NOMO-1 treated with dmso at 0.1 percent for 144 hours (cell line): ENCODE data around the gene IFITM1.
"Not testable (repeated sequence)": the region's sequence is repeated elsewhere in the genome, so short reads cannot be mapped to it uniquely, and the experiment has no call there.

Source experiments
- DNase-seq: peaks from one replicate; lab custom pipeline; 2025; ENCODE audit not compliant: unreplicated experiment; lab: John Stamatoyannopoulos, UW

IFITM1 gene

DNA sequence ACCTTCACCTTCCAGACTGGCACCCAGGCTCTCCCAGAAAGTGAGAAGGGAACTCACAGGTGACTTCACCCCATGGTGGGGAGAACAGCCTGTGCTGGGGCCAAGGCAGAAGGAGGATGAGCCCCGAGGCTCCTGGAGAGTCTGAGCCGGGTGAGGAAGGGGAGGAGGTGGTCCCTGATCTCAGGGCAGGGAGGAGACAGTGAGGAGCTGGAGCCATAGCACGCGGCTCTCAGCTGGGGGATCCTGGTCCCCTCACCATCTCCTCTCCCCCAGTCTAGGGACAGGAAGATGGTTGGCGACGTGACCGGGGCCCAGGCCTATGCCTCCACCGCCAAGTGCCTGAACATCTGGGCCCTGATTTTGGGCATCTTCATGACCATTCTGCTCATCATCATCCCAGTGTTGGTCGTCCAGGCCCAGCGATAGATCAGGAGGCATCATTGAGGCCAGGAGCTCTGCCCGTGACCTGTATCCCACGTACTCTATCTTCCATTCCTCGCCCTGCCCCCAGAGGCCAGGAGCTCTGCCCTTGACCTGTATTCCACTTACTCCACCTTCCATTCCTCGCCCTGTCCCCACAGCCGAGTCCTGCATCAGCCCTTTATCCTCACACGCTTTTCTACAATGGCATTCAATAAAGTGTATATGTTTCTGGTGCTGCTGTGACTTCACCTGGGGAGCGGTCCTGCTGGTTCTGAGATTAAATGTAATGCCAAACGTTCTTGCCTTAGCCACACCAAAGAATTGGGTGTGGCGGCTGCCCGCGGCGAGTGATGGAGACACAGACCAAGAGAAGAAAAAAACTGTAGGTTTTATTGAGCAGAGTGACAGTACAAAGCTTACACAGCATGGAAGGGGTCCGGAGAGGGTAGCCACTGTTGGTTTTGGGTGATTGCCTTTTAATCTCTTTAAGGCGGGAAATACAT, 4.8 kb upstream of the IFITM1 start:
- DNase-seq = not testable (repeated sequence)

DNA sequence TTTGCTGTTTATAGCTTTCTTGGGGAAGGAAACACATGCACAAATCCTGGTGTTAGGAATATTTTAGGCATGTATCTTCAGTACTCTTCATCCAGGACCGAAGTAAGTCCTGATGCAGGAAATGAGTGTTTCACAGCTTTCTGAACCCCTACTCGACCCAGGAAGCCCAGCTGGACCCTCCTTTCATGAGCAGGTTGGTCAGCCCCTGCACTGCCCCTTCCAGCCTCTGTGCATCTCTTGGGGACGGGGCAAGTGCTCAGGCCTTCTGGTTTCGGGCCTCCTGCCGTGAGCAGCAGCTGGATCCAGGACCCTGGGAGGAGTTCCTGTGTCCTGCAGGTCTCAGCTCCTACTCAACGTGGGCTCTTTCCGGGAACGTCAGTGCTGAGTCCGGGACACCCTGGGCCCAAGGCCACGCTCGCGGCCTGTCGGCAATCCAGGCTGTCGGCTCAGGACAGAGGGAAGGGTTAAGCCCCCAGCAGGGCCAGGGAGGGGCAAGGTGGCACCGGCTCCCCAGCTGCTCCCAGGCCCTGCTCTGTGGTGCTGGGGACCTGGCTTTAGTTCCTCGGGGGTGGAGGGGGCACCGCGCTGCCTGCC, 3.8 kb upstream of the IFITM1 start:
- DNase-seq = not testable (repeated sequence)

DNA sequence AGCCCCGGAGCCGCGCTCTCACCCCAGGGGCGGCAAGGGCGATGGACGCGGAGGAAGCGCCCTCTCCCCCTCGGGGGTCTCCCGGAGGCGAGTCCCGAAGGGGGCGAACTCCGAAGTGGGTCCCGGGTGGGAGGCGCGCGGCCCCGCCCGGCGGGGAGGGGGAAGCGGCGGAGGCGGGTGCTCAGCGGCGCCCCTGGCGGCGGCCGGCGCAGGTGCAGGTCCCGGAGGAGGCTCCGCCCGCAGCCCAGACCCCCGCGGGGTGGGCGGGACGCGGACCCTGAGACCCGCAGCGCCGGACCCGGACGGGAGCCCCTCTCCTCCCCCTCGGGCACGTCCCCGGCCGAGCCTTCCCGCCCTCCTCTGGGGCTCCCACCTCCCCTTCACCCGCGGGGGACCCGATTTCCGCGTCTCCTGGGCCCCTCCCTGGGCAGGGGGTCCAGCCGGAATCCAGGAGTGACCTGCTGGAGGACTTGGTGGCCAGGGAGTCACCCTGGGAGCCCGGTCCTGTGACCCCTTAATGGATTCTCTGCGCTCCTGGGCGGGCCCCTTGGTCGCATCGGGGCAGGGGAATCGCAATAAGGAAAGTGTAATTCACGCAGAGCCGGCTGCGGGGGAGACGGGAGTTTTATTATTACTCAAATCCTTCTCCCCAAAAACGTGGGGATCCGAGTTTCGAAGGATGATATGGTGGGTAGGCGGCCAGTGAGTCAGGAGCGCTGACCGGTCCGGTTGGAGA, 2.7 kb upstream of the IFITM1 start:
- not testable (repeated sequence) for DNase-seq

DNA sequence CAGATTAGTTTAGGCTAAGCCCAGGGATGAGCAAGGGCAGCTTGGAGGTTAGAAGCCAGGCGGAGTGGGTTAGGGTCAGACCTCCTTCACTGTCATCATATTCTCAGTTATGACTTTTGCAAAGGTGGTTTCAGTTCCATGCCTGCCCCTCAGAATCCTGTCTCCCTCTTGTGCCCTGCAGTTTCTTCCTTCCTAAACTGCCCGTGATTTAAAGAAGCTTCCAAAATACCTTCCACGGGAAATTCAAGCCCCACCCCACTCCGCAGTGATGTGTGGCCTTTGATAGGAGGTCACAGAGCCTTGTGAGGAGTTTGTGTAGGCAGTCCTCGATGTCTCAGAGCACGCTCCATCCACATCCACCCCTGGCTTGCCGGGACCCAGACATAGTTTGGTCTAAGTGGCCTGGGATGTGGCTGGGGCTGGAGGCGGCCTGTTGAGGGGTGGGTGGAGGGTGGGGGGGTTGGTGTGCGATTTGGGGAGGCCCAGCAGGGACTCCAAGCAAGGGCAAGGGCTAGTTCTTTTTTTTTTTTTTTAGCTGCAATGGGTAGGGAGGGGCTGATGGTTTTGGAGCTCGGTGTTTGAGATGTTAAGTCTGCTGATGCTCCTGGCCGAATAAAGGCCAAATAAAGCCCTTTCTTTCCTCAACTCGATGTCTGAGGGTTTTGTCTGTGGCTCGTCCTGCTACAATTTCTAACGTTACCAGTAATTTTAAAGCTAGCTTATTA, 1.6 kb upstream of the IFITM1 start:
- DNase-seq = no peak

DNA sequence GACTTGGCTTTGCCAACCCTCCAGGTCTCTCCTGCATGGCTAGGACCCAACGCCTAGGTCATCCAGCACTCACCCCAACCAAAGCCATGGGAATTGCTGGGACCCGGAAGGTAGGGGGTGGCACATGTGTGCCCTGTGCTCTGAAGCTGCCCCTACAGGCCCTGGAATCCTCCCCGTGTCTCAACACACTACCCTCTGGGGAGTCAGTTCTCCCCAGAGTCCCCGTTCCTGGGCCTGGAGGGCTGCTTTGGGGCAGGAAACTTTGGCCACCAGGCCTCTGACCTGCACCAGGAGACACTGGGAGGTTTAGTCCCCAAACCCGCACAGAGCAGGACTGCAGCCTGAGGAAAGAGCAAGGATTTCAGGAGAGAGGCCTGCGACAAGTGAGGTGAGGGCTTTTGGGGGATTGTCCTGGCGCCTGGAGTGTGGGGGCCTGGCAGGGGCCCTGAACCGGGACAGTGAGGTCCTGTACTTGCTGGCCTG, 495 bp upstream of the IFITM1 start:
- no peak for DNase-seq

DNA sequence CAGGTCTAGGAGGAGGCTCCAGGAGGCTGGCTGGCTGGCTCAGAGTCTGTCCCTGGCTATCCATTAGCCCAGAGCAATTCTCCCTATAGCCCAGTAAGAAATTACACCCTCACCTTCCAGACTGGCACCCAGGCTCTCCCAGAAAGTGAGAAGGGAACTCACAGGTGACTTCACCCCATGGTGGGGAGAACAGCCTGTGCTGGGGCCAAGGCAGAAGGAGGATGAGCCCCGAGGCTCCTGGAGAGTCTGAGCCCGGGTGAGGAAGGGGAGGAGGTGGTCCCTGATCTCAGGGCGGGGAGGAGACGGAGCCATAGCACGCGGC, 675 bp downstream of the IFITM1 start:
- not testable (repeated sequence) for DNase-seq

DNA sequence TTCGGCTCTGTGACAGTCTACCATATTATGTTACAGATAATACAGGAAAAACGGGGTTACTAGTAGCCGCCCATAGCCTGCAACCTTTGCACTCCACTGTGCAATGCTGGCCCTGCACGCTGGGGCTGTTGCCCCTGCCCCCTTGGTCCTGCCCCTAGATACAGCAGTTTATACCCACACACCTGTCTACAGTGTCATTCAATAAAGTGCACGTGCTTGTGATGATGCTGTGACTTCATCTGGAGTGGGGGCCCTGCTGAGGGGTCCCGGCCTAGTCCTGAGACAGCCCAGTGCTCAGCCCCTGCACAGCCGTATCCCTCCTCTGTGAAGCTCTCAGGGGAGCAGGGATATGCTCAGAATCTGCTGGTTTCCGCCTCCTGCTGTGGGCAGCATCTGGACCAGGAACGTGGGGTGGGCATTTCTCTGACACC, 1.2 kb downstream of the IFITM1 start:
- no peak for DNase-seq

DNA sequence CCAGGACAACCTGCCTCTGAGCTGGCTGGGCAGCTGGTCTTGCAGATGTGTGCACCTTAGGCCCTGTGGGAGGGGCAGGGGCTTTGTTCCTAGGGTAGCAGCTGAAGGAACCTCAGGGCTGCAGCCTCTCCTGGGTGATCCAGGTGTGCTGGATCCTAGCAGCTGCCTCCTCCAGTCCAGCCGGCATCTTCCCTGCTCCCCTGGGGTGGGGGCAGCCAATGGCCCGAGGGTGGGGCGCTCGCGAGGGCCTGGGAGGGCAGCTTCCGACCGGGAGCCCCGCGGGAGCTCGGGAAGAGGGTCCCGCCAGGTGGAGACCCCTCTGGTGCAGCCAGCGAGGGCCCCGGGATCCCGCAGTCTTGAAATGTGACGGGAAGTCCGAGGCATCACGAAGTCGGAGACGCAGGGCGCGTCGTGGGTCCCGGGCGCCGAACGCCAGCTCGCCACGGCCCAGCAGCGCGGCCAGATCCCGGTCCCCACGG, 1.7 kb downstream of the IFITM1 start:
- DNase-seq = no peak

DNA sequence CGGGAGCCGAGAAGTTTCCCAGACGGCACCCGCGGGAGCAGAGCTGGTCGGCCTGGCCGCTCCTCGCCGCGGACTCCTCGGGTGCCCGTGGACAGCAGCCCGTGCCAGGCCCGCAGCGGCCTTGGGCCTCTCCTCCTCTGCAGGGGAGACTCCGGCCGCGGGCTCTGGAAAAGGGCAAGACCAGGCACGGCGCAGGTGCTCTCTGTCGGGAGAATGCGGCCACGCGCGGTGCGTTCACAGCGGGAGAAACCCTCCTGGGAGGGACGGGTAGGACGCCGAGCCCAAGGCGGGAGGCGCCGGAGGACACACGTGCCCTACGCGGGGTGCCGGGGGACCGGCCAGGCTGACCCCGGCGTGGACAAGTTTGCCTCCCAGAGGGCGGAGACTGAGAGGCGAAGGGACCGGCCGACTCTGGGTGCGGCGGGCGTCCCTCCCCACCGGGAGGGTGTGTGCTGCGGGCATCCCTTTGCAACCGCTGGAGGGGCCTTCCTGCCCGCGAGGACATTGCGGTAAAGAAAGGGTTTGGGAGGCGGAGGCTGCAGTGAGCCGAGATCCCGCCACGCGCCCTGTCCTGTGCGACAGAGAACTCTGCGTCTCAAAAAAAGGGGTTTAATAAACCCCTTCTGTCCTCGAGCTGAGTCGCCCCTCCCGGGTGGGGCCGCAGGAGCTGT, 2.3 kb downstream of the IFITM1 start:
- DNase-seq = no peak

DNA sequence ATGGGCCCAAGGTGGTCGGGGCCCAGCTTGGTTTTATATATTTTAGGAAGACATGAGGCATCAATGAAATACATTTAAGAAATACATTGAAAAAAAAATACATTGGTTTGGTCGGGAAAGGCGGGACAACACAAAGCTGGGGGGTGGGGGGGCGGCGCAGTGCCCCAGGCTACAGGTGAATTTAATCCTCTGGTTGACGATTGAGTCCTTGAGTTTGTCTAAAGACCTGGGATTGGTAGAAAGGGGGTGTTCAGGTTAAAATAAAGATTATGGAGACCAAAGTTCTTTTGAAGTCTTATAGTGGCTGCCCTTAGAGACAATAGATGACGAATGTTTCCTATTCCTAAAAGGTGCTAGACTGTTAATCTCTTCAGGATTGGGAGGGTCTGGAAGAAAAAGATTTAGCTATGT, 3.1 kb downstream of the IFITM1 start:
- DNase-seq = no peak

DNA sequence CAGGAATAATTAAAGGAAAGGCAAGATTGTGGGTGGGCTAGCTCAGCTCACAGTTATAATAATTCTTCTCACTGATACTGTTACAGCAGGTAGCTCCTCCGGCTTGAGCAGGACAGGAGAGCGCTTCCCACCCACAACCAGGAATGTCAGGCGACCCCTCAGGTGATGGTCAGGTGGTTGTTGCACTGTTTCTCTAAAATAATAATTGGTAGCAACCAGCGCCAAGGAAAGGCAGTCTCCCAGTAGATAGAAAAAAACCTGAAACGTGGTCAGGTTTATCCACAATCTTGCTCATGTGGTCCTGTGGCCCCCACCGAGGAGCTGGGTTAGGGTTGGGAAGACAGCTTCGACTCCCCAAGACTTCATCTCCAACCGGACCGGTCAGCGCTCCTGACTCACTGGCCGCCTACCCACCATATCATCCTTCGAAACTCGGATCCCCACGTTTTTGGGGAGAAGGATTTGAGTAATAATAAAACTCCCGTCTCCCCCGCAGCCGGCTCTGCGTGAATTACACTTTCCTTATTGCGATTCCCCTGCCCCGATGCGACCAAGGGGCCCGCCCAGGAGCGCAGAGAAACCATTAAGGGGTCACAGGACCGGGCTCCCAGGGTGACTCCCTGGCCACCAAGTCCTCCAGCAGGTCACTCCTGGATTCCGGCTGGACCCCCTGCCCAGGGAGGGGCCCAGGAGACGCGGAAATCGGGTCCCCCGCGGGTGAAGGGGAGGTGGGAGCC, 4.0 kb downstream of the IFITM1 start:
- not testable (repeated sequence) for DNase-seq

DNA sequence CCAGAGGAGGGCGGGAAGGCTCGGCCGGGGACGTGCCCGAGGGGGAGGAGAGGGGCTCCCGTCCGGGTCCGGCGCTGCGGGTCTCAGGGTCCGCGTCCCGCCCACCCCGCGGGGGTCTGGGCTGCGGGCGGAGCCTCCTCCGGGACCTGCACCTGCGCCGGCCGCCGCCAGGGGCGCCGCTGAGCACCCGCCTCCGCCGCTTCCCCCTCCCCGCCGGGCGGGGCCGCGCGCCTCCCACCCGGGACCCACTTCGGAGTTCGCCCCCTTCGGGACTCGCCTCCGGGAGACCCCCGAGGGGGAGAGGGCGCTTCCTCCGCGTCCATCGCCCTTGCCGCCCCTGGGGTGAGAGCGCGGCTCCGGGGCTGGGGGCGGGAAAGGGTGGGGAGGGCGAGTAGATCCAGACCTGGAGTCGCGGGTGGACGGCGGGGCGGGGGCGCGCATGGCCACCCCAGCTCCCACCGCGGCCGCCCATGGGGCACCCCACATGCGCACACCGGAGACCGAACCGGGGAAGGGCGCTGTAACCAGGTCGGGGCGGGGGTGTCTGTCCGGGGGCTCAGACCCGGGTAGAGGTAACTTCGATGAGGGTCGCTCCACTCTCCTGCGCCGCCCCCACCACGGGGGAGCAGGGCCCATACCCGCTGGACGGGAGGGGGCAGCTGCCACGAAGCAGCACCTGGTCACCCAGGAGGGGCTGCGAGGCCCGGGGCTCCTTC, 4.7 kb downstream of the IFITM1 start:
- DNase-seq = not testable (repeated sequence)

DNA sequence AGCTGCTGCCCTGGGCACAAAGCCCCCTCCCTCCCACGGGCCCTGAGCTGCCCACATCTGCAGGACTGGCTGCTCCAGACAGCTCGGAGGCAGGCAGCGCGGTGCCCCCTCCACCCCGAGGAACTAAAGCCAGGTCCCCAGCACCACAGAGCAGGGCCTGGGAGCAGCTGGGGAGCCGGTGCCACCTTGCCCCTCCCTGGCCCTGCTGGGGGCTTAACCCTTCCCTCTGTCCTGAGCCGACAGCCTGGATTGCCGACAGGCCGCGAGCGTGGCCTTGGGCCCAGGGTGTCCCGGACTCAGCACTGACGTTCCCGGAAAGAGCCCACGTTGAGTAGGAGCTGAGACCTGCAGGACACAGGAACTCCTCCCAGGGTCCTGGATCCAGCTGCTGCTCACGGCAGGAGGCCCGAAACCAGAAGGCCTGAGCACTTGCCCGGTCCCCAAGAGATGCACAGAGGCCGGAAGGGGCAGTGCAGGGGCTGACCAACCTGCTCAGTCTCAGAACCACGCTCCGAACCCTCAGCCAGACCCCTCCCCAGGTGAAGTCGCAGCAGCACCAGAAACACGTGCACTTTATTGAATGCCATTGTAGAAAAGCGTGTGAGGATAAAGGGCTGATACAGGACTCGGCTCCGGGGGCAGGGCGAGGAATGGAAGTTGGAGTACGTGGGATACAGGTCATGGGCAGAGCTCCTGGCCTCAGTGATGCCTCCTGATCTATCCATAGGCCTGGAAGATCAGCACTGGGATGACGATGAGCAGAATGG, 5.5 kb downstream of the IFITM1 start:
- DNase-seq = not testable (repeated sequence)

DNA sequence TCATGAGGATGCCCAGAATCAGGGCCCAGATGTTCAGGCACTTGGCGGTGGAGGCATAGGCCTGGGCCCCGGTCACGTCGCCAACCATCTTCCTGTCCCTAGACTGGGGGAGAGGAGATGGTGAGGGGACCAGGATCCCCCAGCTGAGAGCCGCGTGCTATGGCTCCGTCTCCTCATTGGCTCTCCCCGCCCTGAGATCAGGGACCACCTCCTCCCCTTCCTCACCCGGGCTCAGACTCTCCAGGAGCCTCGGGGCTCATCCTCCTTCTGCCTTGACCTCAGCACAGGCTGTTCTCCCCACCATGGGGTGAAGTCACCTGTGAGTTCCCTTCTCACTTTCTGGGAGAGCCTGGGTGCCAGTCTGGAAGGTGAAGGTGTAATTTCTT, 6.0 kb downstream of the IFITM1 start:
- not testable (repeated sequence) for DNase-seq

DNA sequence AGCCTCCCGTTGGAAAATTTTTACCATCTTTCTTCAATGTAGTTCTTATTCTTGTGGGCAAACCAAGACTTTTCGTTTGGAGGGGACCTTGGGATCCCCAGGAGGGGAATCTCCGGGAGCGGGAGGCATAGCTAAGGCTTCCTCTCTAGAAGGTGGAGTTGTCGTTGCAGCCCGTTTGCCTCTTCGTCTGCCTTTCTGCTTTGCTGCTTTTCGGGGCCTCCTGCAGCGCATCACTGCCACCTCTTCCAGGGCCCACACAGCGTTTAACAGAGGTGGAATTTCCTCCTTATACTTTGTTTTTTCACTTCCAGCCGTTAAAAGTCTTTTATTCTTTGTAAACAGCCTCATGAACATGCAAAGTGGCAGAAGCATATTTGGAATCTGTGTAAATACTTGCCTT, 10.3 kb downstream of the IFITM1 start:
- DNase-seq = no peak

DNA sequence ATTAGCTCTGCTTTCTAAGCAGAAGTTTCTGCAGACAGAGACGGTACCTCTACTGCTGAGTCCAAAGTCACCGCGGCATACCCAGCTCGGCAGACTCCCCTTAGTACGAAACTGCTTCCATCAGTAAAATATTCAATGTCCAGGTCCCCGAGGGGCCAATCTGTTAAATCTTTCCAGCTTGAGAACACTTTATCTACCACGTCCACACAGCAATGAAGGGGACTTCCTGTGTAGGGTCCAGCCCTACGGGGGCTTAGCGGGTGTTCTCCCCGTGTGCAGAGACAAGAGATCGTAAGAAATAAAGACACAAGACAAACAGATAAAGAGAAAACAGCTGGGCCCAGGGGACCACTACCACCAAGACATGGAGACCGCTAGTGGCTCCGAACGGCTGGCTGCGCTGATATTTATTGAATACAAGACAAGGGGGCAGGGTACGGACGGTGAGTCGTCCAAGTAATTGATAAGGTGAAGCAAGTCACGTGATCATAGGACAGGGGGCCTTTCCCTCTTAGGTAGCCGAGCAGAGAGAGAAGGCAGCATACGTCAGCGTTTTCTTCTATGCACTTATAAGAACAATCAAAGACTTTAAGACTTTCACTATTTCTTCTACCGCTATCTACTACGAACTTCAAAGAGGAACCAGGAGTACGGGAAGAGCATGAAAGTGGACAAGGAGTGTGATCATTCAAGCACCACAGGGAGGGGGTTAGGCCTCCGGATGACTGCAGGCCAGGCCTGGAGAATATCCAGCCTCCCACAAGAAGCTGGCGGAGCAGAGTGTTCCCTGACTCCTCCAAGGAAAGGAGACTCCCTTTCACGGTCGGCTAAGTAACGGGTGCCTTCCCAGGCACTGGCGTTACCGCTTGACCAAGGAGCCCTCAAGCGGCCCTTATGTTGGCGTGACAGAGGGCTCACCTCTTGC, 11.0 kb downstream of the IFITM1 start:
- DNase-seq = not testable (repeated sequence)
